Activated CD4-positive, CD25-positive, alpha-beta regulatory T cell treated with anti-CD3 and anti-CD28 coated beads, Interleukin-2, amount 50 U/mL, for 72 hours (primary cell): ENCODE data around the gene TAF5L.
"Not testable (repeated sequence)": the region's sequence is repeated elsewhere in the genome, so short reads cannot be mapped to it uniquely, and the experiment has no call there.

ENCODE experiments used
- DNase-seq: peaks from one replicate; pipeline ENCODE4 v3.0.0; 2021

The TAF5L gene

GRCh38 chr1:229641306-229641705, 15.4 kb upstream of the TAF5L start:
- DNase-seq = no peak

- DNase-seq = no peak
These were observed 14.5 kb upstream of the TAF5L start for GRCh38 chr1:229640455-229640854.

GRCh38 chr1:229637746-229638145, 11.8 kb upstream of the TAF5L start:
- DNase-seq = no peak

GRCh38 chr1:229636042-229636441, 10.1 kb upstream of the TAF5L start:
- no peak for DNase-seq

GRCh38 chr1:229631966-229632365, 6.0 kb upstream of the TAF5L start:
- no peak for DNase-seq

GRCh38 chr1:229631148-229631547, 5.2 kb upstream of the TAF5L start:
- DNase-seq = no peak

- no peak for DNase-seq
These were observed 3.3 kb upstream of the TAF5L start for GRCh38 chr1:229629261-229629660.

- no peak for DNase-seq
These were observed 1.1 kb upstream of the TAF5L start for GRCh38 chr1:229627003-229627402.

- peak; percentile 63 for DNase-seq
These were observed 629 bp downstream of the TAF5L start for GRCh38 chr1:229625071-229625914.

GRCh38 chr1:229624521-229625070, 1.3 kb downstream of the TAF5L start:
- DNase-seq = no peak

GRCh38 chr1:229623838-229624237, 2.1 kb downstream of the TAF5L start:
- DNase-seq = no peak

GRCh38 chr1:229623225-229623624, 2.7 kb downstream of the TAF5L start:
- DNase-seq = no peak

GRCh38 chr1:229622641-229623120, 3.2 kb downstream of the TAF5L start:
- DNase-seq = not testable (repeated sequence)

- no peak for DNase-seq
These were observed 4.3 kb downstream of the TAF5L start for GRCh38 chr1:229621663-229622062.

- DNase-seq = no peak
These were observed 5.0 kb downstream of the TAF5L start for GRCh38 chr1:229620876-229621275.

- no peak for DNase-seq
These were observed 6.3 kb downstream of the TAF5L start for GRCh38 chr1:229619614-229620013.

- DNase-seq = no peak
These were observed 6.9 kb downstream of the TAF5L start for GRCh38 chr1:229619002-229619401.

- no peak for DNase-seq
These were observed 8.4 kb downstream of the TAF5L start for GRCh38 chr1:229617351-229618100.

- DNase-seq = no peak
These were observed 11.2 kb downstream of the TAF5L start for GRCh38 chr1:229614701-229615100.

- DNase-seq = no peak
These were observed 12.0 kb downstream of the TAF5L start for GRCh38 chr1:229613938-229614337.

GRCh38 chr1:229608590-229608989, 17.3 kb downstream of the TAF5L start:
- no peak for DNase-seq

- DNase-seq = no peak
These were observed 18.6 kb downstream of the TAF5L start for GRCh38 chr1:229607370-229607769.

- DNase-seq = no peak
These were observed 22.4 kb downstream of the TAF5L start for GRCh38 chr1:229603371-229604005.
